ENCODE data around the gene SLC25A43. TPM values are rescaled to one million over a fixed set of nuclear protein-coding genes. Genes with fewer than 3 reads are reported as not detected.
"Not testable (repeated sequence)": the region's sequence is repeated elsewhere in the genome, so short reads cannot be mapped to it uniquely, and the experiment has no call there.

SLC25A43 gene
- 12.6 TPM for polyA plus RNA-seq (2012; ENCODE audit: missing spikeins)

DNA sequence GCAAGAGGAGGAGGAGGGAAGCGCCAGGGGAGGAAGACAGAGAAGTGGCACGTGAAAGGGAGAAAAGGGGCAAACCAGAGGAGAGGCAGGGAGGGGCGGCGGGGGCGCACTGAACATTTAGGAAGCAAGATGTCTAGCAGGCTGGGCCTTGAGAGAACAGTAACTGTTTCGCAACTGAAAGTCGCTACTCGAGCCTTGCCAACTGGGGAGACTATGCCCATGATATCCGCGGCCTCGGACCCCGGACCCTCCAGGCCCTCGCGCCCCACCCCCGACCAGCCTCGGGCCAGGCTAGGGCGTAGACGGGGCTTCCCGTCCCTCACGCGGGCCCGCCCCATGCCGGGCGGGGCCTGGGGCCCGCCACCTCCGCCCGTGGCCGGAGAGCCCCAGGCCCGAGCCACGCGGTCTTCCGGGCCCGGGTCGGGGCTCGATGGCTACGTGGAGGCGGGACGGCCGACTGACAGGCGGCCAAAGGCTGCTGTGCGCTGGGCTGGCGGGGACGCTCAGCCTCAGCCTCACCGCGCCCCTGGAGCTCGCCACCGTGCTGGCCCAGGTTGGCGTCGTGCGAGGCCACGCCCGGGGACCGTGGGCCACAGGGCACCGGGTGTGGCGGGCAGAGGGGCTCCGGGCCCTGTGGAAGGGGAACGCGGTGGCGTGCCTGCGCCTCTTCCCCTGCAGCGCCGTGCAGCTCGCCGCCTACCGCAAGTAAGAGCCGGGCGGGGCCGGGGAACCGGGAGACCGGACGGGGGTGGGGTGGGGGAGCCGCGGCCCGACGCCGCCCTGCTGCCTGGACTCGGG lies at the start of gene SLC25A43:
TSS of gene SLC25A43 (plus strand) at position 363 of the 798 bp plus-strand sequence. CDS start at position 431, 68 bp downstream.
- FAIRE-seq (peak; percentile 73), DNase-seq (ENCODE audit: insufficient read length) (peak; percentile 69)
- no peak for TF ChIP-seq TAF1 (IDR thresholded peaks at IDR 0.05; ENCODE audit: borderline replicate concordance, low read depth, low read length)
- TF ChIP-seq POLR2A (IDR thresholded peaks at IDR 0.05; ENCODE audit: low read depth, low read length), result peak; percentile 68; the same call in 1 of the 2 replicates
- peak; percentile 32; the same call in 1 of the 2 replicates for TF ChIP-seq POLR2AphosphoS5 (IDR thresholded peaks at IDR 0.05; ENCODE audit: low read depth, low read length)

DNA sequence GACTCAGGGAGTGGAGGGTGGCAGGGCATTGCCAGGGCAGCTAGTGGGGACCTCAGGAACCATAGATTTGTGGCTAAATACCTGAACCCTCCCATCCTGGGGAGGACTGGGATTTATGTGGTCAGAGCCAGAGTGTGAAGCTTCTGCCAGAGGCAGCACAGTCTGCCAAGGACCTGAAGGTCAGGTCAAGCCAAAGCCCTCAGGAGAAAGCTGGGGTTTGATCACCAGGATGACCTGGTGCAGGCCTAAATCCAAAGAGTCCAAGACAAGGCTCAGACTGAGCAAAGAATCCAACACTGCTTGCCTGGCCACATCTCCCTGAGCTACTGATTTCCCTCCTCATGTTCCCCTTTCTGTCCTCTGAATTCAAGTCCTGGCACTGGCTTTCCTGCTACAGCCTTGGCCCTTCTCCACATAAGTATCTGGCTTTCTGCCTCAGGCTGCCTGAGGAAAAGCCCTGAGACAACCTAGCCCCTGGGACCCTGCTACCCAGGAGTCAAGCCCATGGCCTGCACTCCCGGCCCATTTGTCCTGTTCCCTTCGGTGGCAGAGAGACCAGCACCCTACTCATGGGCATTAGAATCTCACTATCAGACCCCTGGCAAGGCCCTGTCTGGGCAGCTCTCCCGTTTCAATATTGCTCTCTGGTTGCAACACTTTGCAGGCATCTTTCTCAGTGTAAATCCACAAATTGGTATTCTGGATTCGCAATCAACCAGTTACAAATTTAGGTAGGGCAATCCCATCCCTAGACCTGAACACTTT lies 39.3 kb upstream of the SLC25A43 start:
- FAIRE-seq, result no peak
- DNase-seq (ENCODE audit: insufficient read length), result no peak
- TF ChIP-seq POLR2A (IDR thresholded peaks at IDR 0.05; ENCODE audit: low read depth, low read length) (no peak), POLR2AphosphoS5 (IDR thresholded peaks at IDR 0.05; ENCODE audit: low read depth, low read length) (no peak), TAF1 (IDR thresholded peaks at IDR 0.05; ENCODE audit: borderline replicate concordance, low read depth, low read length) (no peak)

DNA sequence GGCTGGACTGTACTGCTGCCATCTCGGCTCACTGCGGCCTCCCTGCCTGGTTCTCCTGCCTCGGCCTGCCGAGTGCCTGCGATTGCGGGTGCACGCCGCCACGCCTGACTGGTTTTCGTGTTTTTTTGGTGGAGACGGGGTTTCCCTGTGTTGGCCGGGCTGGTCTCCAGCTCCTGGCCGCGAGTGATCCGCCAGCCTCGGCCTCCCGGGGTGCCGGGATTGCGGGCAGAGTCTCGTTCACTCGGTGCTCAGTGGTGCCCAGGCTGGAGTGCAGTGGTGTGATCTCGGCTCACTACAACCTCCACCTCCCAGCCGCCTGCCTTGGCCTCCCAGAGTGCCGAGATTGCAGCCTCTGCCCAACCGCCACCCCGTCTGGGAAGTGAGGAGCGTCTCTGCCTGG lies 37.7 kb upstream of the SLC25A43 start:
- not testable (repeated sequence) for FAIRE-seq; DNase-seq (ENCODE audit: insufficient read length)

DNA sequence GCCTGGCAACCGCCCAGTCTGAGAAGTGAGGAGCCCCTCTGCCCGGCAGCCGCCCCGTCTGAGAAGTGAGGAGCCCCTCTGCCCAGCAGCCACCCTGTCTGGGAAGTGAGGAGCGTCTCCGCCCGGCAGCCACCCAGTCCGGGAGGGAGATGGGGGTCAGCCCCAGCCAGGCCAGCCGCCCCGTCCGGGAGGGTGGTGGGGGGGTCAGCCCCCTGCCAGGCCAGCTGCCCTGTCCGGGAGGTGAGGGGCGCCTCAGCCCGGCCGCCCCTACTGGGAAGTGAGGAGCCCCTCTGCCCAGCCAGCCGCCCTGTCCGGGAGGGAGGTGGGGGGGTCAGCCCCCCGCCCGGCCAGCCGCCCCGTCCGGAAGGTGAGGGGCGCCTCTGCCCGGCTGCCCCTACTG lies 37.1 kb upstream of the SLC25A43 start:
- not testable (repeated sequence) for FAIRE-seq

DNA sequence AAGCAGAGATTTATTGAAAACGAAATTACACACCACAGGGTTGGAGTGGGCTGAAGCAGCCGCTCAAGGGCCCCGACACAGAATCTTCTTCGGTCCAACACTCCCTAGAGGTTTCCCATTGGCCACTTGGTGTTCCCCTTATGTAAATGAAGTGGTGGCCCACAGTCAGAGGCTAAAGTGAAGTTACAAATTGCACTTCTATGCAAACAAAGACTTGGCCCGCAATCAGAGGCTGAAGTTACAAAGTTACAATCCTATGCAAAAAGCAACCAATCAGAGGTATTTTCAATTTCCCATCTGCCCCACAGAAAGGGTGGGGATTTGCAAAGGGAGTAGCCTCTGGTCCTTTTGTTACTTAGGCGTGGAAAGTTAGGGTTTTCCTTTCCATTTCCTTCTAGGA lies 35.7 kb upstream of the SLC25A43 start:
- no peak for FAIRE-seq
- no peak for TF ChIP-seq POLR2A (IDR thresholded peaks at IDR 0.05; ENCODE audit: low read depth, low read length)
- no peak for TF ChIP-seq POLR2AphosphoS5 (IDR thresholded peaks at IDR 0.05; ENCODE audit: low read depth, low read length)
- TF ChIP-seq TAF1 (IDR thresholded peaks at IDR 0.05; ENCODE audit: borderline replicate concordance, low read depth, low read length), result no peak

More for the DNA sequence above, 37.1 kb upstream of the SLC25A43 start:
- not testable (repeated sequence) for DNase-seq (ENCODE audit: insufficient read length)

DNA sequence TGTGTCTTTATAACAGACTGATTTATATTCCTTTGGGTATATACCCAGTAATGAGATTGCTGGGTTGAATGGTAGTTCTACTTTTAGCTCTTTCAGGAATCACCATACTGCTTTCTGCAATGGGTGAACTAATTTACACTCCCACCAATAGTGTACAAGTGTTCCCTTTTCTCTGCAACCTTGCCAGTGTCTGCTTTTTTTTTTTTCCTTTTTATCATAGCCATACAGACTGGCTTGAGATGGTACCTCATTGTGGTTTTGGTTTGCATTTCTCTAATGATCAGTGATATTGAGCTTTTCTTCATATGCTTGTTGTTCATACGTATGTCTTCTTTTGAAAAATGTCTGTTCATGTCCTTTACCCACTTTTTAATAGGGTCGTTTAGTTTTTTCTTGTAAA lies 27.3 kb upstream of the SLC25A43 start:
- FAIRE-seq; DNase-seq (ENCODE audit: insufficient read length): not testable (repeated sequence)

More for the DNA sequence above, 35.7 kb upstream of the SLC25A43 start:
- DNase-seq (ENCODE audit: insufficient read length), result no peak

DNA sequence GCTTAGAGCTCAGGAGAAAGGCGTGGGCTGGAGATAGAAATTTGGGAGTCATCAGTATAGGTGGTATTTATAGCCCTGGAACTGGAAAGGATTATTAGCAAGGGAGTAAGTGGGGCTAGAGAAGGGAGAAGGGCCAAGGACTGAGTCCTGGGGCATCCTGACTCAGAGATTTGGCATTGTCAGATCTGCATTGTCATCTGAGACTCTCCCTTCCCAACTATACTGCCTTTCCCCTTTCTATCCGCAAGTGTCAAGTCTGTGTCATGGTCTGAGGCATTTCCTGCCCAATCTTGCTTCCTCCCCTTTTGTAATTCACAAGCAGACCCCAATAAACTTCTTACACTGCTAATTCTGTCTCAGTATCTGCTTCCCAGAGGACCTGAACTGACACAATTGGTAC lies 24.4 kb upstream of the SLC25A43 start:
- DNase-seq (ENCODE audit: insufficient read length) (no peak), FAIRE-seq (no peak)
- TF ChIP-seq TAF1 (IDR thresholded peaks at IDR 0.05; ENCODE audit: borderline replicate concordance, low read depth, low read length) (no peak), POLR2A (IDR thresholded peaks at IDR 0.05; ENCODE audit: low read depth, low read length) (no peak), POLR2AphosphoS5 (IDR thresholded peaks at IDR 0.05; ENCODE audit: low read depth, low read length) (no peak)

DNA sequence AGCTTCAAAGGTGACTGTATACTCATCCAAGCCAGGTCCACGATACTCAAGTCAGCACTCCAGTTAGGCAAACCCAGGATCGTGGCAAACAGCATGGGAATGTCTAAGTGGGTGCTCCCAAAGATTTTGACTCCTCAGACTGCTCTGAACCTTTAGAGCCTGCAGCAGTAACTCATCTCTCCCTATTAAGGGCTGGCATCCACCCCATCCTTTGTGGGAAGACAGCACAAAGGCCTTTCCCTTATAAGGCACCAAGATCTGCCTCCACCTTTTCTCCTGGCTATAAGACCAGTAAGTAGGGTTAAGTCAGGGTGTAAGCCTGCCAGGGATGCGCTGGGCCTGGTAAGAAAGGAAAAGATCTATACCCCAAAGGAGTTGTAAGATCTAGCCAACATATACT lies 23.6 kb upstream of the SLC25A43 start:
- TF ChIP-seq TAF1 (IDR thresholded peaks at IDR 0.05; ENCODE audit: borderline replicate concordance, low read depth, low read length), result no peak
- FAIRE-seq (no peak), DNase-seq (ENCODE audit: insufficient read length) (no peak)

DNA sequence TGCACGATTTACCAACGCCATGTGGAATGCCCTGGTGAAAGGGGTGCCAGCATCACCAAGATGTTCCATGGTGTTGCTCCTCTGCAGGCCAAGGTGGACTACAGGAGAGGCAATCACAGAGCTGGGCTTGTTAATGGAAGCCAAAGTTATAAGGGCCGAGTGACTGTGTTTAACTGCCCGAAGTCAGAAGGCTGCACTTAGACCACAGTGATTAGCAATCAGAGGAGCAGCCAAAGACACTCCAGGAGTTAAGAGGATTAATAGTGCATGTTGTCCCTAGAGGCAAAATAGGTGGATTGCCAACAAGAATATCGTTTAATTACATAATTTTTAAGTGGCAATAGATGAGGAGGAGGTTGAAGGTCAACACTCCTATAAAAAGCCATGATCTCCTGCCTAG lies 22.8 kb upstream of the SLC25A43 start:
- DNase-seq (ENCODE audit: insufficient read length) (no peak), FAIRE-seq (no peak)
- TF ChIP-seq TAF1 (IDR thresholded peaks at IDR 0.05; ENCODE audit: borderline replicate concordance, low read depth, low read length), result no peak
- TF ChIP-seq POLR2A (IDR thresholded peaks at IDR 0.05; ENCODE audit: low read depth, low read length), result no peak
- TF ChIP-seq POLR2AphosphoS5 (IDR thresholded peaks at IDR 0.05; ENCODE audit: low read depth, low read length), result no peak

DNA sequence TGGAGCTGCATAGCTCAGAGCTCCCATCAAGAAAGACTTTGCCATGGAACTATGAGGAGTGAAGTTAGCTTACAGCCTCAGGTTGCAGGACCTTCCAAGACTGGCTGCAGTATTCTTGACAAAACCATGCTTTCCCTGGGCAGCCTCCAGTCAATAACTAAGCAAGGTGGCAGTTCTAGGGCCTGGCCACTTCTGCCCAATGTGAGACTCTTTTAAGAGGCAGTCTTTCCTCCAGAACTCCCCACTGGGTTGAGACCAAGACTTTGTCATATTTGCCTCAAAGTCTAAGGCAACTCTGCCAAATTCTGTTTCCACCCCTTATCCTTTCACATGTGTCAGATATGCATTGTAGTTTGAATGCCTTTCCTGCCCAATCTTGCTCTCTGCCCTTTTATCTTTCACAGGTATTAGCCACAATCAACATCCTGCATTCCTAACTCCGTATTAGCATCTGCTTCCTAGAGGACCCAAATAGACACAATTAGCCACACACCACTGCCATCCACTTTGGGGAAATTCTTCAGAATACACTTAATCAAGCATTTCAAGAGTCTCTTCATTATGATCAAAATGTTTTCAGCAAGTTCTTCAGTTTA lies 17.7 kb upstream of the SLC25A43 start:
- DNase-seq (ENCODE audit: insufficient read length) (no peak), FAIRE-seq (peak; percentile 9)
- TF ChIP-seq POLR2A (IDR thresholded peaks at IDR 0.05; ENCODE audit: low read depth, low read length) (no peak), TAF1 (IDR thresholded peaks at IDR 0.05; ENCODE audit: borderline replicate concordance, low read depth, low read length) (no peak), POLR2AphosphoS5 (IDR thresholded peaks at IDR 0.05; ENCODE audit: low read depth, low read length) (no peak)

DNA sequence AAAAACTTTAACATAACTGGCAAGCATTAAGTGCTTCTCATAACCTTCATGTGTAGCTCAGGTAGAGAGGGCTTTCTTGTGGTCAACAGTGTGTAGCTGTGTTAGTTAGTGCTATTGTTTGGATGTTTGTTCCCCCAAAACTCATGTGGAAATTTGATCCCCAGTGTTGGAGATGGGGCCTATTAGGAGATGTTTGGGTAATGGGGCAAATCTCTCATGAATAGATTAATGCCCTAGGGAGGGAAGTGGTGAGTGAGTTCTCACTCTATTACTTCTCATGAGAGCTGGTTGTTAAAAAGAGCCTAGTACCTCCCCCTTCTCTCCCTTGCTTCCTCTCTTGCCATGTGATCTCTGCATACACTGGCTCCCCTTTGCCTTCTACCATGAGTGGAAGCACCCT lies 16.5 kb upstream of the SLC25A43 start:
- FAIRE-seq, result no peak
- DNase-seq (ENCODE audit: insufficient read length), result no peak
- no peak for TF ChIP-seq POLR2AphosphoS5 (IDR thresholded peaks at IDR 0.05; ENCODE audit: low read depth, low read length)
- no peak for TF ChIP-seq TAF1 (IDR thresholded peaks at IDR 0.05; ENCODE audit: borderline replicate concordance, low read depth, low read length)
- no peak for TF ChIP-seq POLR2A (IDR thresholded peaks at IDR 0.05; ENCODE audit: low read depth, low read length)

DNA sequence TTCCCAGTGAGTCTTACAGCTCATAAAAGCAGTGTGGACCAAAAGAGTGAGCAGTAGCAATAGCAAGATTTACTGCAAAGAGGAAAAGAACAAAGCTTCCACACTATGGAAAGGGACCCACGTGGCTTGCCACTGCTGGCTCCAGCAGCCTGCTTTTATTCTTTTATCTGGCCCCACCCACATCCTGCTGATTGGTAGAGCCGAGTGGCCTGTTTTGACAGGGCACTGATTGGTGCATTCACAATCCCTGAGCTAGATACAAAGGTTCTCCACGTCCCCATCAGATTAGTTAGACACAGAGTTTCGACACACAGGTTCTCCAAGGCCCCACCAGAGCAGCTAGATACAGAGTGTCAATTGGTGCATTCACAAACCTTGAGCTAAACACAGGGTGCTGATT lies 12.5 kb upstream of the SLC25A43 start:
- not testable (repeated sequence) for DNase-seq (ENCODE audit: insufficient read length); FAIRE-seq

DNA sequence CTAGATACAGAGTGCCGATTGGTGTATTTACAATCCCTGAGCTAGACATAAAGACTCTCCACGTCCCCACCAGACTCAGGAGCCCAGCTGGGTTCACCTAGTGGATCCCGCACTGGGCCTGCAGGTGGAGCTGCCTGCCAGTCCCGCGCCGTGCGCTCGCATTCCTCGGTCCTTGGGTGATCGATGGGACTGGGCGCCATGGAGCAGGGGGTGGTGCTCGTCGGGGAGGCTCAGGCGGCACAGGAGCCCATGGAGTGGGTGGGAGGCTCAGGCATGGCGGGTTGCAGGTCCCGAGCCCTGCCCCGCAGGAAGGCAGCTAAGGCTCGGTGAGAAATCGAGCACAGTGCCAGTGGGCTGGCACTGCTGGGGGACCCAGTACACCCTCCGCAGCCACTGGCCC lies 11.7 kb upstream of the SLC25A43 start:
- FAIRE-seq; DNase-seq (ENCODE audit: insufficient read length): not testable (repeated sequence)
